ENCODE measurements around the gene SLC27A2.
"Not testable (repeated sequence)": the region's sequence is repeated elsewhere in the genome, so short reads cannot be mapped to it uniquely, and the experiment has no call there.

SLC27A2 gene

GRCh38 chr15:50181969-50182218 is at the start of gene SLC27A2:
TSS of gene SLC27A2 (plus strand) at chr15:50182196. CDS start at chr15:50182428, 232 bp downstream.
- in situ Hi-C loops (cut with MboI; ENCODE audit: low sequenced_read_pairs): no loop called here

DNA sequence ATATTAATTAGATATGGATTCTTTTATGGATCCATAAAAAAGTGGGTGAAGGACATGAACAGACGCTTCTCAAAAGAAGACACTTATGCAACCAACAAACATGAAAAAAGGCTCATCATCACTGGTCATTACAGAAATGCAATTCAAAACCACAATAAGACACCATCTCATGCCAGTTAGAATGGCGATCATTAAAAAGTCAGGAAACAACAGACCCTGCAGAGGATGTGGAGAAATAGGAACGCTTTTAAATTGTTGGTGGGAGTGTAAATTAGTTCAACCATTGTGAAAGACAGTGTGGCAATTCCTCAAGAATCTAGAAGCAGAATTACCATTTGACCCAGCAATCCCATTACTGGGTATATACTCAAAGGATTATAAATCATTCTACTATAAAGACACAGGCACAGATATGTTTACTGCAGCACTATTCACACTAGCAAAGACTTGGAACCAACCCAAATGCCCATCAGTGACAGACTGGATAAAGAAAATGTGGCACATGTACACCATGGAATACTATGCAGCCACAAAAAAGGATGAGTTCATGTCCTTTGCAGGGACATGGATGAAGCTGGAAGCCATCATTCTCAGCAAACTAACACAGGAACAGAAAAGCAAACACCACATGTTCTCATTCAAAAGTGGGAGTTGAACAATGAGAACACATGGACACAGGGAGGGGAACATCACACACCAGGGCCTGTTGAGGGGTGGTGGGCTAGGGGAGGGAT is 49.6 kb upstream of the SLC27A2 start:
- in situ Hi-C loops (cut with MboI; ENCODE audit: low sequenced_read_pairs): loop anchor here (25.0 kb wide), 1 partner anchor 1270 kb away; no protein-coding TSS in a partner anchor

DNA sequence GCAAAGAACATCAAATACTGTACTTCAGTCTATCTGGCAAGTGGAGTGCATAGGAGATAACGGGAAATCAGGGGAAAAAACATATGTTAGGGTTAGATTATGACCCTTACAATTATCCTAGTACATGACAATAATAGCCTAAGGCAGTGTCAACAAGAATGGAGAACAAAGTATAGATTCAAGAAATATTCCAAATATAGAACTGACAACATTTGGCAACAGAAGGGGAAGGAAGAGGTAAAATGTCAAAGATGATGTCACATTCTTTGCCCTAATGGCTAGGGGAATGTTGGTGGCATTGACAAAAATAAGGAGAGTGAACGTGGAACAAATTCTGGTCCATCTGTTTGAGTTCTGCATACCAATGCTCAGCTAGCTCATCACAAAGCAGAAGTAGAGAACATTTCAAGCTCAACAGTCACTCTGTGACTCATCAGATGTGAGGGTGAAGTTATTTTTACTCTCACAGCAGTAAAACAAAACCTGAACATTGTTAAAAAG is 47.4 kb upstream of the SLC27A2 start:
- in situ Hi-C loops (cut with MboI; ENCODE audit: low sequenced_read_pairs): loop anchor here (25.0 kb wide), 1 partner anchor 1272 kb away; no protein-coding TSS in a partner anchor

DNA sequence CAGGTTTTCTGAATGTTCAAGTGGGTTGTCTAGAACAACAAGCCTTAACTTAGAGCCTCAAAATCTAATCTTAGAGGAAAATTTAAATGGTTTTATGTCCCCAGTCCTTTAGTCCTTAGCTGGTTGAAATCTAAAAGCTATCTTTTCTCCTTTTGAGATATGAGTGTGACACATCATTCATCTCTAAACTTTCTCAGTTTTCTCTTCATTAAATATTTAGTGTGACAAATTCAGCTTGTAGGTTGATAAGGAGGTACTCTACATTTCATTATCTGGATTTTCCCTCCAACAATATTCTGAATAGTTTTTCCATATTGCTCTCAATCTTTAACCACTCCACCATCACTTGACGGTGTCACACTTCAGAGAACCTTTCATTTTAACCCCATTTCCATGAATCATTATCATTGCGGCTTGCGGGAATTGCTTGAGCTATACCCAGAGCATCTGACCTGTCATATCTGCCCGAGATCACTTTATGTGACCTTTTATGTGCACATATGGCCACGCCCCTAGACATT is 46.9 kb upstream of the SLC27A2 start:
- in situ Hi-C loops (cut with MboI; ENCODE audit: low sequenced_read_pairs): loop anchor here (25.0 kb wide), 1 partner anchor 1273 kb away; no protein-coding TSS in a partner anchor

DNA sequence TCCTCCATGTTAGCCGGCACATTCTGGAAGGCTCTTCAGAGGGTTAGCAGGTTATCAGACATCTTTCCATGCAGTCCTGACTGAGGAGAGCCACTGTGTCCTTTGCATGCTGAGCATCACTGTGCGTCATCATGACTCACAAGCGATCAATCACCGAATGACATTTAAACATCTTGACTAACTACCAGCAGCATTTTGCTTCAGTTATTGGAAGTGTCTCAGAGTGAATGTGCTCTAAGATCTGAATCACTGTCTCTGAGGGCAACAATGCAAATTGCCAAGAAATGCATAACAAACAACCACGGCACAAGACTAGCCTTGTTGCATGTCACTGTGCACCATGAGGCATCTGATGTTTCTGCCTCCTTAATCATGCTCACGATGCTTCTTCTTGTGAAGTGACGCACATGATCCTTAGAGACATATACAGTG is 44.6 kb upstream of the SLC27A2 start:
- in situ Hi-C loops (cut with MboI; ENCODE audit: low sequenced_read_pairs): loop anchor here (25.0 kb wide), 1 partner anchor 1275 kb away; no protein-coding TSS in a partner anchor

- in situ Hi-C loops (cut with MboI; ENCODE audit: low sequenced_read_pairs): loop anchor here (25.0 kb wide), 1 partner anchor 1276 kb away; no protein-coding TSS in a partner anchor
These were observed 44.1 kb upstream of the SLC27A2 start for GRCh38 chr15:50137893-50138292.

GRCh38 chr15:50138391-50138790 is 43.6 kb upstream of the SLC27A2 start:
- in situ Hi-C loops (cut with MboI; ENCODE audit: low sequenced_read_pairs): loop anchor here (25.0 kb wide), 1 partner anchor 1276 kb away; no protein-coding TSS in a partner anchor

DNA sequence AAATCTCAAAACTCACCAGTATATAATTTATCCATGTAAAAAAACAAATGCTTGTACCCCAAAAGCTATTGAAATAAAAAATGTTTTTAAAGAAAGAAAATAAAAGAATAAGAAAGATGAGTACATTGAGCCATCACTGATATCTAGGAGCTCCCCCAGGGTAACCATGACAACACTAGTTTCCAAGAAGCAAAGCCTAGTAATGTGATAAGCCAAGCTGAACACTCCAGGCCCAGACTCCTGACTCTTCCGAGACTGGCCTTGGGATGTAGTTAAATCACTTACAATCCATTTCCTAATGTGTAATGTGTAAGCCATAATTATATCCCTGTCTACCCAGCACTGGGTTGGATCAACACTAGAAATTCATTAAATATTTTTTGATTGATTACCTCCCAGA is 41.9 kb upstream of the SLC27A2 start:
- in situ Hi-C loops (cut with MboI; ENCODE audit: low sequenced_read_pairs): loop anchor here (25.0 kb wide), 1 partner anchor 1278 kb away; no protein-coding TSS in a partner anchor

DNA sequence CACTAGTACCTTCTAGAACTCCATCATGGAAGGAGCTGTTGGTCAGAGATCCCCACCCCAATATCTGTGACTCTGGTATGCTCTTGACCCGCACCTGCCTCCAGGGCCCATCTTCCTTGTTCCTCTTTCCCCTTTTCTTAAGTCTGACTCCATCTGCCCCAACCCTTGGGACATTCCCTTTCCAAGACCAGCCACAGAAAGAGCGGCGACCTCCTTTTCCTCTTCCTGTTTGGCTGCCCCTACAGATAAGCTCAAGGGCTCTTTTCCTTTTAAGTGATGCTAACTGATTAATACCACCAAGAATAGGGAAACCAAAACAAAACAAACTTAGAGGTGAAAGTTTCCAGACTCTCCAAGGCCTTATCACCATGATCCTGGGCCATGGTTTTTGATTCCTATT is 41.0 kb upstream of the SLC27A2 start:
- in situ Hi-C loops (cut with MboI; ENCODE audit: low sequenced_read_pairs): loop anchor here (25.0 kb wide), 1 partner anchor 1279 kb away; no protein-coding TSS in a partner anchor

DNA sequence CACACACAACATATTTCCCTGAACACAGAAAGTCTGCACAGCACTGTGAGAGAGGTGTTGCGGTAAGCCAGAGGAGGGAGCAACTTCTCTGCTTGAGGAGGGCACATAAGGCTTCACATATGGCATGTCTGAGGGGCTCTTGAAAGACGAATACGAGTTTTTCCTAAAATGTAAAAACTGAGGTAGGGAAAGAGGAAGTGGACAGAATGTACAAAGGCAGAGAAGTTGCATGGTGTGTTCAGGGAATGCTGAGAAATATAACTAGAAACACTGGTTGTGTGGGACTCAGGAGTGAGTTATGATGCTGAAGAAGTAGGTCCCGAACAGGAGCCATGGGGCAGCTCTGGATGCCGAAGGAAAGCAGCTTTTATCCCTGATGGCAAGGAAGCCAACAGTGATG is 40.1 kb upstream of the SLC27A2 start:
- in situ Hi-C loops (cut with MboI; ENCODE audit: low sequenced_read_pairs): loop anchor here (25.0 kb wide), 1 partner anchor 1280 kb away; no protein-coding TSS in a partner anchor

GRCh38 chr15:50143255-50143860 is 38.6 kb upstream of the SLC27A2 start:
- in situ Hi-C loops (cut with MboI; ENCODE audit: low sequenced_read_pairs): loop anchor here (25.0 kb wide), 1 partner anchor 1281 kb away; no protein-coding TSS in a partner anchor

- in situ Hi-C loops (cut with MboI; ENCODE audit: low sequenced_read_pairs): loop anchor here (25.0 kb wide), 1 partner anchor 1282 kb away; no protein-coding TSS in a partner anchor
These were observed 37.5 kb upstream of the SLC27A2 start for GRCh38 chr15:50144341-50145120.

DNA sequence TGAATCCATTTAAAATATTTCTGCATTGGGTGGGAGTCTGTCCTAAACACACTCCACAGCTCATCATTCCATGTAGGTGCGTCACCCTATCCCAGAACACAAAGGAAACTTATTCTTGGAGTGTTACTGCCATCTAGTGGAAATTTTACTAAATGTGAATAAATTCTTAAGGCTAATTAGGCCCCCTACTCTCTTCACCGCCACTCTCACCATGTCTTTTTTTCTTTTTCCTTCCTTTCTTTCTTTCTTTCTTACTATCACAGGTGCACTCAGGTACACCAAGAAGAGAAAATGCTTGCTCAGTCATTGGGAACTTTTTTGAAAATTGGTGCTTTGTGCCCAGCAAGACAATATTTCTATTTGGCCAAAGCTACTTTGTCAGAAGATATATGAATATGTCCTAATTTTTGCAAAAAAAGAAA is 36.5 kb upstream of the SLC27A2 start:
- in situ Hi-C loops (cut with MboI; ENCODE audit: low sequenced_read_pairs): loop anchor here (25.0 kb wide), 1 partner anchor 1283 kb away; no protein-coding TSS in a partner anchor

- in situ Hi-C loops (cut with MboI; ENCODE audit: low sequenced_read_pairs): loop anchor here (25.0 kb wide), 1 partner anchor 1284 kb away; no protein-coding TSS in a partner anchor
These were observed 35.4 kb upstream of the SLC27A2 start for GRCh38 chr15:50146632-50147031.

DNA sequence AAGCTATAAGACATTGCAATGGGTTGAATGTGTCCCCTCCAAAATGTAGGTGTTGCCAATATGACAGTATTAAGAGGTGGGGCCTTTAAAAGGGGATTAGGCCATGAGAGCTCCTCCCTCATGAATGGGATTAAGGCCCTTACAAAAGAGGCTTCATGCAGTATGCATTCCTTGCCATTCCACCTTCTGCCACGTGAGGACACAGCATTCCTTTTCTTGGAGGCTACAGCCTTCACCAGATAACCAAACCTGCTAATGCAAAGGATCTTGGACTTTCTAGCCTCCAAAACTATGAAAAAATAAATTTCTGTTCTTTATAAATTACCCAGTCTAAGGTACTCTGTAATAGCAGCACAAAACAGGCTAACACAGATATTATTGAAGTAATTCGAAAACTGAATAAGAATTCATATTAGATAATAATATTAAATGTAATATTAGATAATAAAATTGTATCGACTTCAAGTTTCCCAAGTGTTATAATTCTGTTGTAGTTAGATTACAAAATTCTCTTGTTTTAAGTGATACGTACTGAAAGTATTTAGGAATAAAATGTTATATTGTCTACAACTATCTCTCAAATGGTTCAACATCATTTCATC is 33.5 kb upstream of the SLC27A2 start:
- in situ Hi-C loops (cut with MboI; ENCODE audit: low sequenced_read_pairs): loop anchor here (25.0 kb wide), 1 partner anchor 1286 kb away; no protein-coding TSS in a partner anchor

DNA sequence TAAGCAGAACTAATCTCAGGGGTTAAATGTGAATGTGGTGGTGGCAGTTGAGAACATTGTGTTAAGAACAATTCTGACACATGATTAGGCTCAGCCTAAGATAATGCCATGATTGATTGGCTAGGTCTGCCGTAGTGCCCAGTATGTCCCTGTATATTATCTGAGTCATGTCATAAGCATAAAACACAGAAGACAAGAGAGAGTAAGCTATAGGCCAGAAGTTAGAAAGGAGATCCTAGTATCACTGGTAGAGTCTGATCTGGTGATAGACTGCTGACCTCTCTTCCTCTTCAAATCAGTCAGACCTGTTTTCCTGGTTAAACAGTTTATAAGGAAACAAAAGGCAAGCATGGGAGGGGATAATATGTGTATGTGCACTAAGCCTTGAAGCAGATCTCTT is 32.9 kb upstream of the SLC27A2 start:
- in situ Hi-C loops (cut with MboI; ENCODE audit: low sequenced_read_pairs): loop anchor here (25.0 kb wide), 1 partner anchor 1287 kb away; no protein-coding TSS in a partner anchor

GRCh38 chr15:50150349-50150748 is 31.6 kb upstream of the SLC27A2 start:
- in situ Hi-C loops (cut with MboI; ENCODE audit: low sequenced_read_pairs): no loop called here

GRCh38 chr15:50150851-50151250 is 31.1 kb upstream of the SLC27A2 start:
- in situ Hi-C loops (cut with MboI; ENCODE audit: low sequenced_read_pairs): no loop called here

DNA sequence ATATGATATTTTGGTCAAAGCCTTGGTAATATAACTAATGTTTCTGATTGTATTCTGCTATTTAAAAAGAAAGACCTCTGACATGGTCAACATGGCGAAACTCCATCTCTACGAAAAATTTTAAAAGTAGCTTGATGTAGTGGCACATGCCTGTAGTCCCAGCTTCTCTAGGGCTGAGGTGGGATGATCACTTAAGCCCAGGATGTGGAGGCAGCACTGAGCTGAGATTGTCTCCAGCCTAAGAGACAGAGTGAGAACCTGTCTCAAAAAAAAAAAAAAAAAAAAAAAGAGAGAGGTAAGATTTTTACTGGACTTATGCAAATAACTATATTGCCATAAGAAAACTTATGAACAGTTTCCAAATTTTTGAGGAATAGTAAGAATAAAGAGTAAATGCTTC is 30.5 kb upstream of the SLC27A2 start:
- in situ Hi-C loops (cut with MboI; ENCODE audit: low sequenced_read_pairs): no loop called here

DNA sequence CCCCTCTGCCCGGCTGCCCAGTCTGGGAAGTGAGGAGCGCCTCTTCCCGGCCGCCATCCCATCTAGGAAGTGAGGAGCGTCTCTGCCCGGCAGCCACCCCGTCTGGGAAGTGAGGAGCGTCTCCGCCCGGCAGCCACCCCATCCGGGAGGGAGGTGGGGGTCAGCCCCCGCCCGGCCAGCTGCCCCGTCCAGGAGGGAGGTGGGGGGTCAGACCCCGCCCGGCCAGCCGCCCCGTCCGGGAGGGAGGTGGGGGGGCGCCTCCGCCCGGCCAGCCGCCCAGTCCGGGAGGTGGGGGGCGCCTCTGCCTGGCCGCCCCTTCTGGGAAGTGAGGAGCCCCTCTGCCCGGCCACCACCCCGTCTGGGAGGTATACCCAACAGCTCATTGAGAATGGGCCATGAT is 23.8 kb upstream of the SLC27A2 start:
- in situ Hi-C loops (cut with MboI; ENCODE audit: low sequenced_read_pairs): not testable (repeated sequence)
